Measurements from ENCODE around the gene YPEL2.
"Not testable (repeated sequence)": the region's sequence is repeated elsewhere in the genome, so short reads cannot be mapped to it uniquely, and the experiment has no call there.

GRCh38 chr17:59290302-59290998, 41.0 kb upstream of the YPEL2 start:
- not testable (repeated sequence) for TF ChIP-seq CTCF (conservative IDR thresholded peaks at IDR 0.05; ENCODE audit: low read length); EZH2phosphoT487 (IDR thresholded peaks at IDR 0.05; ENCODE audit: borderline replicate concordance)
